Limb (tissue), 2 donors: ENCODE data around the gene BLTP3A.
A peak's percentile ranks its signal among the peaks of the same experiment; 100 is the strongest.
"Not testable (repeated sequence)": the region's sequence is repeated elsewhere in the genome, so short reads cannot be mapped to it uniquely, and the experiment has no call there.

ENCODE experiments used
- DNase-seq, 2 donors: peaks; one replicate each; pipeline ENCODE4 v3.0.0-alpha.2; 2016; ENCODE audit errors: extremely low spot score in 2 of 2

Gene BLTP3A, protein sequence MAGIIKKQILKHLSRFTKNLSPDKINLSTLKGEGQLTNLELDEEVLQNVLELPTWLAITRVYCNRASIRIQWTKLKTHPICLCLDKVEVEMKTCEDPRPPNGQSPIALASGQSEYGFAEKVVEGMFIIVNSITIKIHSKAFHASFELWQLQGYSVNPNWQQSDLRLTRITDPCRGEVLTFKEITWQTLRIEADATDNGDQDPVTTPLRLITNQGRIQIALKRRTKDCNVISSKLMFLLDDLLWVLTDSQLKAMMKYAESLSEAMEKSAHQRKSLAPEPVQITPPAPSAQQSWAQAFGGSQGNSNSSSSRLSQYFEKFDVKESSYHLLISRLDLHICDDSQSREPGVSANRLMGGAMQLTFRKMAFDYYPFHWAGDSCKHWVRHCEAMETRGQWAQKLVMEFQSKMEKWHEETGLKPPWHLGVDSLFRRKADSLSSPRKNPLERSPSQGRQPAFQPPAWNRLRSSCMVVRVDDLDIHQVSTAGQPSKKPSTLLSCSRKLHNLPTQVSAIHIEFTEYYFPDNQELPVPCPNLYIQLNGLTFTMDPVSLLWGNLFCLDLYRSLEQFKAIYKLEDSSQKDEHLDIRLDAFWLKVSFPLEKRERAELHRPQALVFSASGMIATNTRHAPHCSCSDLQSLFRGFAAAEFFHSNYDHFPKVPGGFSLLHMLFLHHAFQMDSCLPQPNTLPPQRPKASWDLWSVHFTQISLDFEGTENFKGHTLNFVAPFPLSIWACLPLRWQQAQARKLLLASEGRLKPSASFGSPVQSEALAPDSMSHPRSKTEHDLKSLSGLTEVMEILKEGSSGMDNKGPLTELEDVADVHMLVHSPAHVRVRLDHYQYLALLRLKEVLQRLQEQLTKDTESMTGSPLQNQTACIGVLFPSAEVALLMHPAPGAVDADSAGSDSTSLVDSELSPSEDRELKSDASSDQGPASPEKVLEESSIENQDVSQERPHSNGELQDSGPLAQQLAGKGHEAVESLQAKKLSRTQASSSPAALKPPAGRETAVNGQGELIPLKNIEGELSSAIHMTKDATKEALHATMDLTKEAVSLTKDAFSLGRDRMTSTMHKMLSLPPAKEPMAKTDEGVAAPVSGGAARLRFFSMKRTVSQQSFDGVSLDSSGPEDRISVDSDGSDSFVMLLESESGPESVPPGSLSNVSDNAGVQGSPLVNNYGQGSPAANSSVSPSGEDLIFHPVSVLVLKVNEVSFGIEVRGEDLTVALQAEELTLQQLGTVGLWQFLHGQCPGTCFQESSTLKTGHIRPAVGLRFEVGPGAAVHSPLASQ (N-terminal part only)

DNA sequence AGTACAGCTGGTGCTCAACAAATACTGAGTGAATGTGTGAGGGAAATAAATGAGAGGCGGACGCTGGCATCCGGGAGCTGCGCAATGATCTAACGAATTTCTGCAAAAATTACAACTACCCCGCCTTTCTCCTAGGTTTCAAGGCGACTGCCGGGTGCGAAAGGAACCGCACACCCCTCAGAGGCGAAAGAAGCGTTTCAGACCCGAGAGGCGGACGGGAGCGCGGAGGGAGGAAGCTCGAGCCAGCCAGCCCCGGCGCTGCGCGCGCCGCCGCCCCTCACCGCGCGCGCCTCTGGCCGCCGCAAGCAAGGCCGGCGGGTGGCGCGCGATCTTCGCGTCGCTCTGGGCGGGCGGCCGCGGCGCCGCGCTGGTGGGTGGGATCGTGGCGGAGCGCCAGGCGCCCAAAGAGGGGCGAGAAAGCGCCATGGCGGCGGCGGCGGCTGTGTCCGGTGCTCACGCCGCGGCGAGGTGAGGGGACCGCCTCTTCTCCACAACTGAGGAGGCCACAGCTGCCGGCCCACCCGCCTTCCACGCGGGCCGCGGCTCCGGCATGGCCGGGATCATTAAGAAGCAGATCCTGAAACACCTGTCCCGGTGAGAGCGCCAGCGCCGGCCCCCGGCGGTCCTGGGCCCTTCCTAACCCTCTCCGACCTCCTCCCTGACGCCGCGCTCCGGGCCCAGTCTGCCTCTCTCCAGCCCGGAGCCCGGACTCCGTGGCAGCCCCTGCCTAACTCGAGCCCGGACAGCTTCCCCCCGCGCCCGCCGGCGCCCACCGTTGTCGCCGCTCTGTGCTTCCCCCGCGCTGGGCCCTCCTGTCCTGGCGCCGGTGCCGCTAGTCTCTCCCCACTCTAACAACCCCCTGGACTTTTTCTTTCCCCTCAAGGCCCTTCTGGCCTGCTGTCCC, at the start of gene BLTP3A:
BLTP3A (plus strand) TSS at position 383 of the 904 bp plus-strand sequence; CDS start at position 551, 168 bp downstream.
- DNase-seq = peak; percentile 78 to 90

DNA sequence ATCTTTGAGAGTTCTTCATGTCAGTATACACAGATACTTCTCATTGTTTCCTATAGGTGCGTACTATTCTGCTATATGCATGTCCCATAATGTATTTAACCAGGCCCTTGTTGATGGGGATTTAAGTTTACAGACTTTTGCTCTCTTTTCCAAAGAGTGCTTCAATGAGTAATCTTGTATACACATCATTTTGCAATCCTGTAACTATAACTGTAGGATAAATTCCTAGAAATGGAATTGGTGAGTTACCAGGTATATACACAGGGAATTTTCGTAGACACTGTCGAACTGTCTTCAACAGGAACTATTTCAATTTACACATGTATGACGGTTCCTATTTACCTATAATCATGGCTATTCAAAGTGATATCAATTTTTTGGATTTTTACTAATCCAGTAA, 49.8 kb upstream of the BLTP3A start:
- no peak for DNase-seq

DNA sequence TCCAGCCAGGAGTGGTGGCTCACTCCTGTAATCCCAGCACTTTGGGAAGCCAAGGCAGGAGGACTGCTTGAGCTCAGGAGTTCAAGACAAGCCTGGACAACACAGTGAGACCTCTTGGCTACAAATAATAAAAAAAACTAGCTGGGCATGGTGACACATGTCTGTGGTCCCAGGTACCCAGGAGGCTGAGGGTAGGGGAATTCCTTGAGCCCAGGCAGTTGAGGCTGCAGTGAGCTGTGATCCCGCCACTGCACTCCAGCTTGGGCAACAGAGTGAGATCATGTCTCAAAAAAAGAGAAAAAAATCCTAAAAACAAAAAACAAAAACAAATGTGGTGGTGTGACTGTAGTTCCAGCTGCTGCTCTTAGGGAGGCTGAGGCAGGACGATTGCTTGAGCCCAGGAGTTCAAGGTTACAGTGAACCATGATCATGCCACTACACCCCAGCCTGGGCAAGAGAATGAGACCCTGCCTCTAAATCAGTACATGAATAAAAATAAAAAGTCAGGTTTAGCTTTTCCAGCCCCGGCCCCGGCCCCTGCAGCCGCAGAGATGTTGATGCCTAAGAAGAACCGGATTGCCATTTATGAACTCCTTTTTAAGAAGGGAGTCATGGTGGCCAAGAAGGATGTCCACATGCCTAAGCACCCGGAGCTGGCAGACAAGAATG, 48.1 kb upstream of the BLTP3A start:
- DNase-seq = no peak

DNA sequence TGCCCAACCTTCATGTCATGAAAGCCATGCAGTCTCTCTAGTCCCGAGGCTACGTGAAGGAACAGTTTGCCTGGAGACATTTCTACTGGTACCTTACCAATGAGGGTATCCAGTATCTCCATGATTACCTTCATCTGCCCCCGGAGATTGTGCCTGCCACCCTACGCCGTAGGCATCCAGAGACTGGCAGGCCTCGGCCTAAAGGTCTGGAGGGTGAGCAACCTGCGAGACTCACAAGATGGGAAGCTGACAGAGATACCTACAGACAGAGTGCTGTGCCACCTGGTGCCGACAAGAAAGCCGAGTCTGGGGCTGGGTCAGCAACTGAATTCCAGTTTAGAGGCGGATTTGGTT, 47.6 kb upstream of the BLTP3A start:
- not testable (repeated sequence) for DNase-seq

DNA sequence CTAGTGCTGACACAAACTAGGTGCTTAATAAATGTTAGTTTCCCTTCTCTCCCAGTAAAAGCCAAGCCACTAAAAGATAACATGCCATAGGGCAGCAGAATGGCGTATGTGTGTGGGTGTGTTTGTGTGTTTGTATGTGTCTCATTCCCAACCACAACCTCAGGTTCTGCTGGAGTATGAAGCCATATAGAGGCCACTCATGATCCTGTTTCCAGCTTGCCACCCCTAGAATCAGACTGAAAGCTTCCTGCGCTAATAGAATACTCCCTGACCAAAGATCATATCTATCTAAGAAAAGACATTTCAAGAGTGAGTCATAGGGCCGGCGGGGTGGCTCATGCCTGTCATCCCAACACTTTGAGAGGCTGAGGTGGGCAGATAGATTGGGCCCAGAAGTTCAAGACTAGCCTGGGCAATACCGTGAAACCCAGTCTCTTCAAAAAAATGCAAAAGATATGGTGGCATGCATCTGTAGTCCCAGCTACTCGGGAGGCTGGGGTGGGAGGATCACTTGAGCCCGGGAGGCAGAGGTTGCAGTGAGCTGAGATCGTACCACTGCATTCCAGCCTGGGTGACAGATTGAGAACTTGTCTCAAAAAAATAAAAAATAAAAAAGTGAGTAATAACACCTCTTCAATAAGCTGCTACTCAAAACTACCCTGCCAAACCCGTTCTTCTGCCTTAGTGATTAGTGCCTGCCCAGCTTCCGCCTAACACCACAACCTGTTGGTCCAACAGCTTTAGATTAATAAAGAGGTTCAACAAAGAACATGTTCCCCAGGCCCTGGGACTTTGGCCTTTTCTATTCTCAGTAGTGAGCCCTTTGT, 46.4 kb upstream of the BLTP3A start:
- no peak for DNase-seq

DNA sequence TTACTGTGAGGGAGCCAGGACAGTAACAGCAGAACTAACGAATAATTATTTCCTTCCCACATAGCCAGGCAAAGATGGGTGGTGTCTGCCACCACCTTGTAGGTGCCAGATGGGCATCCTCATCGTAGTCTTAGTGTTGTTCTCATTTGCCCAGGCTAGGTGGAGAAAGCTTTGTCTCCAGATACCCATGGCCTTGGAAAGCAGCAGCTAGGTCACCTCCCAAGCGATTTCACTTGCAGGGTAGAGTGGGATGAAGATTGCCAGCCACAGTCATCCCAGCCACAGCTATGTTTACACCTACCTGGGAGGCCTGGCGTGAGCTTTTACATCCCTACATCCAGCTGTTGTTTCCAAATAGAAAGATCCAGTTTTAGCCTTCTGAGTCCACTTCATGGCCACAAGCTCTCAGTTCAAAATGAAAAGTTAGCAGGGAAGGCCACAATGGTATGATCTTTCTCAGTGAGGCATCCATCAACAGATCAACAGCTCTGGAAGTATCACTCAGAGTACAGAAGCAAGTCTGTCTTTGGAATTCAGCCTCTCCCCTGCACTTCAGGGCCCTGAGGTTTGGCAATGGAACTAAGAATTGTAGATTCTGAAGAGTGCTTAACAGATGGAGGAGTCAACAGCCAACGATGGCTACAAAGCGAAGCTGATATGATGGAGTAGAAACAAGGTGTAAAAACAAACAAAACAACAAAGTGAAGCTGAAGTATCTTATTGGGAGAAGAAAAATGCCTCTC, 45.6 kb upstream of the BLTP3A start:
- DNase-seq = no peak

DNA sequence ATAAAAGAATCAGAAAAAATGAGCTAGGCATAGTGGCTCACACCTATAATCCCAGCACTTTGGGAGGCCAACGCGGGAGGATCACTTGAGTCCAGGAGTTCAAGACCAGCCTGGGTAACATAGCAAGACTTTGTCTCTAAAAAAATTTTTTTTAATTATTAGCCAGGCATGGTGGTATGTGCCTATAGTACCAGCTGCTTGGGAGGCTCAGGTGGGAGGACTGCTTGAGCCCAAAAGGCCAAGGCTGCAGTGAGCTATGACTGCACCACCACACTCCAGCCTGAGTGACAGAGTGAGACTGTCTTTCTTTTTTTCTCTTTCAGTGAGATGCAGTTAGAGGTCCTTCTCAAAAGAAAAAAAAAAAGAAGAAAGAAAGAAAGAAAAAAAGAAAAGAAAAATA, 43.1 kb upstream of the BLTP3A start:
- no peak for DNase-seq

DNA sequence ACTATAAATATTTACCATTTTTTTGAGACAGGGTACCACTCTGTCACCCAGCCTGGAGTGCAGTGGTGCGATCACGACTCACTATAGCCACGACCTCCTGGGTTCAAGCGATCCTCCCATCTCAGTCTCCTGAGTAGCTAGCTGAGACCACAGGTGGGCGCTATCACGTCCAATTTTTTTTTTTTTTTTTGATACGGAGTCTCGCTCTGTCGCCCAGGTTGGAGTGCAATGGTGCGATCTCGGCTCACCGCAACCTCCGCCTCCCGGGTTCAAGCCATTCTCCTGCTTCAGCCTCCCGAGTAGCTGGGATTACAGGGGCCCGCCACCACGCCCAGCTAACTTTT, 35.4 kb upstream of the BLTP3A start:
- DNase-seq = peak in 1 of 2 donors; percentile 31

DNA sequence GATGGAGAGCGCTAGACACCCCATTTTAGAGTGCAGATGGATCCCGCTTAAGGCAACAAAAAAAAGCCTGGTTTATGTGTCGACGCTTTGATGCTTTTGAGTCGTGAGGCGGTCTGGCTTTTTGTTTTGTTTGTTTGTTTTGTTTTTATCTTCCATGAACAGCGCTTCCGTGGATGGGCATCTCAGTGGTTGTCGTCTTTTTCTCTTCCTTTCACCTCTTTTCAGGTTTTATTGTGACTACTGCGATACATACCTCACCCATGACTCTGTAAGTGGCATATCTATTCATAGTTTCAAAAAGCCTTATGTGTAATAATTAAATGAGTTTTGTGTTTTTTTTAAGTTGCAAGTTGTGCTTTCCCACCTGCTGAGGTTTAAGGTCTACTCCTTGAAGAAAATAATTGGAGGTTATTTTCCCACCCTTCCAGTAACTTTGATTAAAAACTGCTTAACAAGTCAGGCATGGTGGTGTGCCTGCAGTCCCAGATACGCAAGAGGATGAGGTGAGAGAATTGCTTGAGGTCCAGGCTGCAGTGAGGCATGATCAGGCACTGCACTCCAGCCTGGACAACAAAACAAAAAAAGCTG, 34.1 kb upstream of the BLTP3A start:
- DNase-seq = no peak

DNA sequence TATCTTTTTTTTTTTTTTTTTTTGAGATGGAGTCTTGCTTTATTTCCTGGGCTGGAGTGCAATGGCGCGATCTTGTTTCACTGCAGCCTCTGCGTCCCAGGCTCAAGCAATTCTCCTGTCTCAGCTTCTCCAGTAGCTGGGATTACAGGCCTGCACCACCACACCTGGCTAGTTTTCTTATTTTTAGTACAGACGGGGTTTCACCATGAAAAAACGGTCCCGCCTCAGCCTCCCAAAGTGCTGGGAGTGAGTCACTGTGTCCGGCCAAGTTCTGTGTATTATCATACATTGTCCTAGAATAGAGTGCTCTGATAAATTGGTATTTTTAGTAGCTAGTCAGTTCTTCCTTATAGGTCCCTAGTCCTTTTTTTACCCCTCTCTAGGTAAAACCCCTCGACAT, 31.8 kb upstream of the BLTP3A start:
- no peak for DNase-seq

DNA sequence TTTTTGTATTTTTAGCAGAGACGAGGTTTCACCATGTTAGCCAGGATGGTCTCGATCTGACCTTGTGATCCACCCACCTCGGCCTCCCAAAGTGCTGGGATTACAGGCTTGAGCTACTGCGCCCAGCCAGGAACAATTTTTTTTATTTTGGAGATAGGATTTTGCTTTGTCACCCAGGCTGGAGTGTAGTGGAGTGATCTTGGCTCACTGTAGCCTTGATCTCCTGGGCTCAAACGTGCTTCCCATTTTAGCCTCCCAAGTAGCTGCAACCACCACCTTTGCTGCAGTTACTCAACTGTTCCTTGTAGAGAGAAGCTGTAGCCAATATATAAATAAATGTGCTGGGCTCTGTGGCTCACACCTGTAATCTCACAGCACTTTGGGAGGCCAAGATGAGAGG, 30.2 kb upstream of the BLTP3A start:
- DNase-seq = not testable (repeated sequence)

DNA sequence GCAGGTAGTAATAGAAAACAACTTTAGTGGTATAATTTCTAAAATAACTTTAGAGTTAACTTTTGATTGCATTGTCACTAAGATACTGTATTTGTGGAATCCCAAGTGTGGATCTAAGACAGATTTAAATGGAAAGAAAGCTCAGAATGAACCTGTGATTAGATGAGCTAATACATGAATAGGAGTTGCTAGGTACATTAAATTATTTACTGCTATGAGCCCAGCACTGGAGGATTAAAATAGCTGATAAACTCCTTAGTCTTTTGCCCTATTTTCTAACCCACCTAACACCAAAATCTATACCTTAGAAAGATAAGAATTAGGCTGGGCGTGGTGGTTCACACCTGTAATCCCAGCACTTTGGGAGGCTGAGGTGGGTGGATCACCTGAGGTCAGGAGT, 23.7 kb upstream of the BLTP3A start:
- DNase-seq = no peak

DNA sequence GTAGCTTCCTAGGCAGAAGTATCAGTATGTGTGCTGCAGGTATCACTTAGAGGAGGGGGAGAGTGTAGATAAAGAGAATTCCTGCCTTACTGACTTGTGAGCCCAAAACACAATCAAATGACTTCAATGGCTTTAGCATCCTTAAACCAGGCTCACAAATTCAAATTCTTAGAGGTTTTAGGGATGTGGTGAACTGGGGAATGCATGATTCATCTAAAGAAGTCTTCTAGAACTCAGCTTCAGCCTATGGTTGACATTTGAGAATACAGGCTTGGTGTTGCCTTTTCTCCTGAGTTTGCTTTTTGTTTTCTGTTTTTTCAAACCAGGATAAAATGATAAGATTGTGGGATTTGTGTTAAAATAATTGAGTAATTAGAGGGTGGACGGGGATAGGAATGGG, 20.2 kb upstream of the BLTP3A start:
- DNase-seq = no peak

DNA sequence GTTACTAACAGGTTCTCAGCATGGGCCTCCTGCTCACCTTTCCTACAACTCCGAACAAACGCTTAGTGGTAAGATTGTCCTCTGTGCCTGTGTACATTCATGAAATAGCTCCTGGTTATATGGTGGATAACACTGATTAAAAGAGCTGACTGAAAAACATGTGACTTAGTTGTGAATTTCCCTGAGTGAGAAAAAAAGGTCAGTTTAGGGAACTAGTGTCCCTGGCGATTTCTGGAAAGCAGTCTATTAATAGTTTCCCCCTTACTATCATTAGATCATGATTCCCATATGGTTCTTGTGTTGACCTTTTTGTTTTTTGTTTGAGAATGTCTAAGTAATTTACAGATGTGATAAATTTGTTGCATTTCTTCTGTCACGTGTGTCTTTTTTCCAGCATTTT, 18.9 kb upstream of the BLTP3A start:
- no peak for DNase-seq

DNA sequence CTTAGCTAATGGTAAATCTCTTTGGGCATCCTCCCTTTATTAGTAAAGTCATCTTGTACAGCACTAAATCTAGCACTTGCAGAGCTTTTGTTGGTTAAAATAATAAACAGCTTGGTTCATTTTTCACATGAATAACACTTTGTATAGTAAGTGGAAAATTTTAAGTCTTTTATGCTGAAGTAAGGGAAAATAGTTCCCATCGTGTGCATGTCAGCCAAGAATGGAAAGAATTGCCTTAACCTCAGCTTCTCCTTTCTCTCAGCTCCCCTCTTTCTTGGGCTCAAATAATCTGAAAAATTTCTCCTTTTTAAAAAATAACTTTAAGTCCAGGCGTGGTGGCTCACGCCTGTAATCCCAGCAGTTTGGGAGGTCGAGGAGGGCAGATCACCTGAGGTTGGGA, 18.0 kb upstream of the BLTP3A start:
- DNase-seq = no peak

DNA sequence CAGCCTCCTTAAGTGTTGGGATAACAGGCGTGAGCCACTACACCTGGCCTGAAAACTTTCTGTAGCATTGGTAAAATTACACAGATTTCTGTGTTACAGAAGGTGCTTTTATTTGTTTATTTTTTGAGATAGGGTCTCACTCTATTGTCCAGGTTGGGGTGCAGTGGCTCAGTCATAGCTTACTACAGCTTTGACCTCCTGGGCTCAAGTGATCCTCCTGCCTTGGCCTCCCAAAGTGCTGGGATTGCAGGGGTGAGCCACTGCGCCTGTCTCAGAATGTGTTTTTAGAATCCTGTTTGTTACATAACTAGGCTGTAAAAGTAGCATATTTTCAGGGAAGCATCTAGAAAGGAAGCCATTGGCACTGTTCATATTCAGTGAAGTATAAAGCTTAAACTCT, 16.9 kb upstream of the BLTP3A start:
- no peak for DNase-seq

DNA sequence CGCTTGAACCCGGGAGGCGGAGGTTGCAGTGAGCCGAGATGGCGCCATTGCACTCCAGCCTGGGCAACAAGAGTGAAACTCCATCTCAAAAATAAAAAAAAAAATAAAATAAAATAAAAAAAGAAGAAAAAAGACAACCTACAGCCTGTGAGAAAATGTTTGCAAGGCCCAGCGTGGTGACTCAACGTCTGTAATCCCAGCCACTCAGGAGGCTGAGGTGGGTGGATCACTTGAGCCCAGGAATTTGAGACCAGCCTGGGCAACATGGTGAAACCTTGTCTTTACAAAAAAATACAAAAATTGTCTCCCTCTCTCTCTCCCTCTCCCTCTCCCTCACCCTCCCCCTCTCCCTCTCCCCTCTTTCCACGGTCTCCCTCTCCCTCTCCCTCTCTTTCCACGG, 6.5 kb upstream of the BLTP3A start:
- not testable (repeated sequence) for DNase-seq

DNA sequence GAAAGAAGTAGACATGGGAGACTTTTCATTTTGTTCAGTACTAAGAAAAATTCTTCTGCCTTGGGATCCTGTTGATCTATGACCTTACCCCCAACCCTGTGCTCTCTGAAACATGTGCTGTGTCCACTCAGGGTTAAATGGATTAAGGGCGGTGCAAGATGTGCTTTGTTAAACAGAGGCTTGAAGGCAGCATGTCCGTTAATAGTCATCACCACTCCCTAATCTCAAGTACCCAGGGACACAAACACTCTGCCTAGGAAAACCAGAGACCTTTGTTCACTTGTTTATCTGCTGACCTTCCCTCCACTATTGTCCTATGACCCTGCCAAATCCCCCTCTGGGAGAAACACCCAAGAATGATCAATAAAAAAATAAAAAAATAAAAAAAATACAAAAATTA, 4.7 kb upstream of the BLTP3A start:
- not testable (repeated sequence) for DNase-seq
